Measurements from ENCODE around the gene ANKHD1. TPM values are rescaled to one million over a fixed set of nuclear protein-coding genes. Genes with fewer than 3 reads are reported as not detected.

The ANKHD1 gene
- total RNA-seq, 2 experiments from 2014 or later = 148 to 156 TPM

DNA sequence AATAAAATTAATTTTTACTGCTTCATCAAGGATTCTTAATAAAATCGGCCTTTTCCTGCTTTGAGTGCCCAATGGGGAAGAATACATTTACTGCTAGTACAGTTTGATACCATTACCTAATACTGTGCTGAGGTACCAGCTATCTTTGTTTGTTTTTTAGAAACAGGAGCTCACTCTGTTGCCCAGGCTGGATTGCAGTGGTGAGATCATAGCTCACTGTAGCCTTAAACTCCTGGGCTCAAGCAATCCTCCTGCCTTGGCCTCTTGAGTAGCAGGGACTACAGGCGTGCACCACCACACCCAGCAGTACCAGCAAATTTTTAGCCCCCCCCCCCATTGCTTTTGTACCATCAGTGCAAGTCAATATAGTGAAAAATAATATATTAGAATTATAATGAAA, 13.6 kb upstream of the ANKHD1 start:
- ATAC-seq (ENCODE audit: low read depth) (no peak), DNase-seq (no peak)
- POLR2A ChIA-PET = no interaction called here
- Mint-ChIP-seq H3K27me3 (no peaks in the 10 kb centered on the region), H3K4me3 (no peak overlapping the region), H3K27ac (no peak overlapping the region), H3K36me3 (peaks cover 4% of the 10 kb centered on the region), H3K9me3 (no peaks in the 10 kb centered on the region), H3K4me1 (peaks cover 6% of the 10 kb centered on the region)

DNA sequence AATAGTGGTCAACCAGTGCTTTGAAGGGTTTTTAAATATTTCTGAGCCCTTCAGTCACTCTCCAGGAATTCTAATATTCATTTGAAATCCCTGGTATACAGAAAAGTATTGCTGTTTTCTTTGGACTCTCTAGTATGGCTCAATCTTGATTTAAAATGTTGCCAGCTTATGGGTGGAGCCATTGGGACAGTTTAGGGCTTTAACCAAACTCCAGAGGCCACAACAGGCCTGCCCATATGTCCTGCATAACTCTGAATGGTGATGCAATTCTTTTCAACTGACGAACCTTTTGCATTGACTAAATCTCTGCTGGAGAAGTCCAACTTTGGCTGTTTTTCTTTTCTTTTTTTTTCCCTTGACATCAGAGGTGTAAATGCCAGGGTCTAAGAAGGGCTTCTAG, 10.3 kb upstream of the ANKHD1 start:
- POLR2A ChIA-PET = no interaction called here
- no peaks in the 10 kb centered on the region for H3K4me1 Mint-ChIP-seq

DNA sequence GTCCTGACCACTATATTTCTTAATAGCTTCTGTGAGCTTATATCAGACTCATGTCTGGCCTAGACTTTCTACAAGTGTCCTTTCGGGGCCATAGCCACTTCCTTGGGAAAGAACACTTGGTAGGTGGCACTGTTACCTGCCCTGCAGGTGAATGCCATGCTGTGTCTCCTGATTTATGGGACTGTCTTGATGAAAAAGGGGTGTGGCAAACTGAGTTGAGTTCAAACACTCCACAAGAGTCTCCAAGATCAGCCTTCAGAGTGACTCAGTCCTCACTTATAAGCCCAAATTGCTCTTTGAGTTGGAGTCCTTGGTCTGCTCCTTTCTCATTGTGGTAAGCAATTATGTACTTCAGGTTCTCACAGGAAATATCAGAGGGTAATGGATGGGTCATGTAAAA, 9.9 kb upstream of the ANKHD1 start:
- POLR2A ChIA-PET = no interaction called here
- DNase-seq (no peak), ATAC-seq (ENCODE audit: low read depth) (no peak)
- Mint-ChIP-seq H3K27me3 (no peaks in the 10 kb centered on the region), H3K9me3 (no peaks in the 10 kb centered on the region), H3K36me3 (no peaks in the 10 kb centered on the region), H3K4me1 (no peaks in the 10 kb centered on the region), H3K4me3 (no peak overlapping the region), H3K27ac (no peak overlapping the region)

More for the DNA sequence above, 10.3 kb upstream of the ANKHD1 start:
- ATAC-seq (ENCODE audit: low read depth) = no peak
- H3K9me3 Mint-ChIP-seq = no peaks in the 10 kb centered on the region
- no peaks in the 10 kb centered on the region for H3K36me3 Mint-ChIP-seq
- H3K4me3 Mint-ChIP-seq = no peak overlapping the region
- no peaks in the 10 kb centered on the region for H3K27me3 Mint-ChIP-seq
- no peak for DNase-seq
- no peak overlapping the region for H3K27ac Mint-ChIP-seq

GRCh38 chr5:140393738-140394137, 7.9 kb upstream of the ANKHD1 start:
- Mint-ChIP-seq H3K27me3 (no peaks in the 10 kb centered on the region), H3K27ac (no peak overlapping the region), H3K9me3 (no peaks in the 10 kb centered on the region), H3K4me1 (no peaks in the 10 kb centered on the region), H3K4me3 (no peak overlapping the region), H3K36me3 (no peaks in the 10 kb centered on the region)
- DNase-seq (no peak), ATAC-seq (ENCODE audit: low read depth) (no peak)
- POLR2A ChIA-PET = no interaction called here

- ATAC-seq (ENCODE audit: low read depth) = no peak
- no peaks in the 10 kb centered on the region for H3K9me3 Mint-ChIP-seq
- POLR2A ChIA-PET = no interaction called here
Observed at GRCh38 chr5:140398379-140398811, 3.2 kb upstream of the ANKHD1 start.

GRCh38 chr5:140399979-140400729, 1.5 kb upstream of the ANKHD1 start:
- Mint-ChIP-seq H3K27me3 (no peaks in the 10 kb centered on the region), H3K27ac (no peak overlapping the region)

More at GRCh38 chr5:140398379-140398811, 3.2 kb upstream of the ANKHD1 start:
- no peaks in the 10 kb centered on the region for H3K36me3 Mint-ChIP-seq
- no peak overlapping the region for H3K27ac Mint-ChIP-seq
- H3K4me3 Mint-ChIP-seq = no peak overlapping the region
- DNase-seq = no peak
- H3K4me1 Mint-ChIP-seq = peaks cover 12% of the 10 kb centered on the region
- no peaks in the 10 kb centered on the region for H3K27me3 Mint-ChIP-seq

DNA sequence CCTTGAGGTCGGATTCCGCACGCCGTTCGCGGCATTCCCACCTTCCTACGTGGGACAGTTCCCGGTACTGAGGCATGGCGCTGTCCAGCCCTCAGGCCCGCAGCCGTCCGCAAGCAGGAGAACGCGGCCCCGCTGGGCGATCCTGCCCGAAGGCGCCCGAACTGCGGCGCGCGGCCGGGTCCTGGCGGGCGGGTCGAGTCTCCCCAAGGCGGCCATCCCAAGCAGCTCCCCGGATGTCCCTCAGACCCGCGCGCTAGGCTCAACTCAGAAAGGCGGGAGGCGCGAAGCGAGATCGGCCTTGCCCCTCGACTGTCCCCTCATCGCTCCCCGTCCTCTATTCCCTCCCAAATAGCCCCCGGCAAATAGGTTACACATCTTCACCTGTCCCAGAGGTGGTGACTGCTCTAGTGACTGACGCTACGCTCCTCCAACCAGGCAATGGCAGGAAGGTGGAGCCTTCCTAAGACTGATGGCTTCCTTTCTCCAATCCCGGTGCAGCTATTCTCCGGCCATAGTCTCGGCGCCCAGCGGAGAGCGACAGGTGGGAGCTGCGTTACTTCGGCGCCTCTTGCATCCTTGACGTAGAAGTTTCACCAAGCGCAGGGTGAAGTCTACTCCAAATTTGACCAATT, 787 bp upstream of the ANKHD1 start:
- Mint-ChIP-seq H3K4me1 (peaks cover 28% of the 10 kb centered on the region), H3K9me3 (no peaks in the 10 kb centered on the region), H3K27ac (no peak overlapping the region), H3K36me3 (peaks cover 11% of the 10 kb centered on the region), H3K4me3 (no peak overlapping the region), H3K27me3 (no peaks in the 10 kb centered on the region)
- POLR2A ChIA-PET = interaction anchor here (0.6 to 3.1 kb wide), 18 partner anchors 37 to 310 kb away, joined by 3 to 20 read pairs (median 4); partner anchors contain the start of genes APBB3, EIF4EBP3, HBEGF and IK
- DNase-seq (peak; percentile 82), ATAC-seq (ENCODE audit: low read depth) (peak; percentile 70)

More at GRCh38 chr5:140399979-140400729, 1.5 kb upstream of the ANKHD1 start:
- Mint-ChIP-seq H3K4me1 (peaks cover 25% of the 10 kb centered on the region), H3K9me3 (no peaks in the 10 kb centered on the region), H3K36me3 (peaks cover 10% of the 10 kb centered on the region), H3K4me3 (no peak overlapping the region)
- DNase-seq = no peak
- no peak for ATAC-seq (ENCODE audit: low read depth)
- POLR2A ChIA-PET = interaction anchor here (0.9 to 3.1 kb wide), 7 partner anchors 54 to 311 kb away, joined by 3 to 20 read pairs (median 6); partner anchors contain the start of genes EIF4EBP3, HBEGF, IK and NDUFA2

DNA sequence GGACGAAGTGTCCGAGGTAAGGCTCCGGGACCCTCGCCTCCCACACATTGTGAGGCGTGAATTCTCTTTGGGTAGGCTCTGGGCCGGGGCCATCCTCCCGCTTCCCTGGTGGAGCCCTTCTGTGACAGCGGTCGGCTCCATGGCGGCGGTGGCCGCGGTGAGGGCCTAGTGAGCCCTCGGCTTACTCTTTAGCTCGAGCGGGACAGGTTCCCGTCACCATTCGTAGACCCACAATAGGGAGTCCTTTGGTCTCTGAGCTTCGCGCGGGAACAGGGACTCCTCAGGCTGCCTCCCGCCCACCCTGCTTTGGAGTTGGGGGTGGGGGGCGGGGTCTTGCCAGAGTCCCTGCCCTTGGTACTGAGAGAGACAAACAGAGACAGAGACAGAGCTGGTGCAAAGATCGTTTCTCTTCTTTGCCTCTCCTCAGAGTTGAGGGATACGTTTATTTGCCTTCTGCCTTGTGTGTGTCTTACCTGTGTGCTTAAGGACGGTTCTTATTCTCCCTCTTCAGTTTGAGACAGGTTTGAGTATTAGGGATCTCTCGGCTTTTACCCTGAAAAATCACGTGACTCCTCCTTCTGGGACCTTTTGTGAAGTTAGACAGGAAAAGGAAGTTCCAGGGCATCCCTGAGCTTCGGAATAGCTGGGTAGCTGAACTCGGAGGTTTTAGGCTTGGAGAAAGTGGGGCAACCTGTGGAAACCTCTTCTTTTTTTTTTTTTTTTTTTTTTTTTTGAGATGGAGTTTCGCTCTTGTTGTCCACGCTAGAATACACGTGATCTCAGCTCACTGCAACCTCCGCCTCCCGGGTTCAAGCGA, 833 bp downstream of the ANKHD1 start:
- Mint-ChIP-seq H3K36me3 (peaks cover 13% of the 10 kb centered on the region), H3K27ac (no peak overlapping the region), H3K27me3 (no peaks in the 10 kb centered on the region), H3K9me3 (no peaks in the 10 kb centered on the region), H3K4me3 (no peak overlapping the region), H3K4me1 (peaks cover 28% of the 10 kb centered on the region)
- no peak for ATAC-seq (ENCODE audit: low read depth)
- peak; percentile 75 for DNase-seq
- POLR2A ChIA-PET = interaction anchor here (0.7 to 3.1 kb wide), 9 partner anchors 57 to 288 kb away, joined by 3 to 20 read pairs (median 9); partner anchors contain the start of genes EIF4EBP3, HARS1, HARS2 and HBEGF

DNA sequence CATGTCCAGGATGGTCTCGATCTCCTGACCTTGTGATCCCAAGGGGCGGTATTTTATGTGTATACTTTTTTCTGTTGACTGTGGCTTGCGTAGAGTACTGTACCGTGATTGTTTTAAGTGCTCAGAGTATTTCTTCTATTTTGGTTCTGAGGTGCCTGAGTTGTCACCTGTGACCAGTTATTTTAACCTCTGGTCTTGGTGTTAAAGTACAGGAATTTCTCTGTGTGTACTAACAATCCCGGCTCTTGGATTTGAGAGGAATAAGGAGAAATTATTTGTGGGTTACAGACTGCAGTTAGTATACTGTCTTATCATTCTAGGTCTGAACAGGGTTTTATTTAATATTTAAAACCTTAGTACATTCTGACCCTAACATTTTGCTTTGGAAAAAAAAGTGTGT, 2.0 kb downstream of the ANKHD1 start:
- peak overlapping the region; percentile 77 for H3K27ac Mint-ChIP-seq
- POLR2A ChIA-PET = no interaction called here
- H3K36me3 Mint-ChIP-seq = peaks cover 13% of the 10 kb centered on the region
- H3K27me3 Mint-ChIP-seq = no peaks in the 10 kb centered on the region
- no peak for ATAC-seq (ENCODE audit: low read depth)
- no peaks in the 10 kb centered on the region for H3K9me3 Mint-ChIP-seq
- H3K4me1 Mint-ChIP-seq = peaks cover 28% of the 10 kb centered on the region
- no peak for DNase-seq
- no peak overlapping the region for H3K4me3 Mint-ChIP-seq

DNA sequence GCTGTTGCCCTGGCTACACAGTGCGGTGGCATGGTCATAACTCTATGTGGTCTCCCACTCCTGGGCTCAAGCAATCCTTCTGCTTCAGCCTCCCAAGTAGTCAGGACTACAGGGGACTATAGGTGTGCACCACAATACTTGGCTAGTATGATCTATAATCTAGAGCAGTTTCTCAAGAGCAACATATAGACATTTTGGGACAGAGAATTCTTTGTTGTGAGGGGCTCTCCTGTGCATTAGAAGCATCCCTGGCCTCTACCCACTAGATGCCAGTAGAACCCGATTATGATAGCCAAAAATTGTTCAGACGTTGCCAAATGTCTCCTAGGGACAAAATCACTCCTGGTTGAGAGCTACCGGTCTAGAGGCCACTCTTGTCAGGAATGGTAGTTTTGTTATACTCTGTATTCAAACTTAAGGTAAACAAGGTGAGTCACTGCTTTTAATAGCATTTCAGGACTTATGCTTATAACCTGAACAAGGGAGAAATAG, 7.2 kb downstream of the ANKHD1 start:
- peaks cover 14% of the 10 kb centered on the region for H3K36me3 Mint-ChIP-seq

GRCh38 chr5:140413230-140413629, 11.6 kb downstream of the ANKHD1 start:
- Mint-ChIP-seq H3K27me3 (no peaks in the 10 kb centered on the region), H3K4me1 (peaks cover 15% of the 10 kb centered on the region), H3K4me3 (no peak overlapping the region), H3K9me3 (peaks cover 1% of the 10 kb centered on the region), H3K27ac (no peak overlapping the region), H3K36me3 (peaks cover 14% of the 10 kb centered on the region)
- POLR2A ChIA-PET = no interaction called here
- ATAC-seq (ENCODE audit: low read depth) = no peak
- DNase-seq = no peak

More for the DNA sequence above, 7.2 kb downstream of the ANKHD1 start:
- ATAC-seq (ENCODE audit: low read depth) (no peak), DNase-seq (no peak)
- Mint-ChIP-seq H3K4me3 (no peak overlapping the region), H3K27me3 (no peaks in the 10 kb centered on the region), H3K9me3 (no peaks in the 10 kb centered on the region), H3K4me1 (peaks cover 24% of the 10 kb centered on the region), H3K27ac (no peak overlapping the region)
- POLR2A ChIA-PET = no interaction called here

- Mint-ChIP-seq H3K4me1 (peaks cover 30% of the 10 kb centered on the region), H3K27me3 (no peaks in the 10 kb centered on the region), H3K36me3 (peaks cover 26% of the 10 kb centered on the region), H3K27ac (no peak overlapping the region), H3K4me3 (no peak overlapping the region), H3K9me3 (peaks cover 1% of the 10 kb centered on the region)
- POLR2A ChIA-PET = no interaction called here
- no peak for DNase-seq
- ATAC-seq (ENCODE audit: low read depth) = no peak
Observed at GRCh38 chr5:140417235-140417634, 15.6 kb downstream of the ANKHD1 start.

DNA sequence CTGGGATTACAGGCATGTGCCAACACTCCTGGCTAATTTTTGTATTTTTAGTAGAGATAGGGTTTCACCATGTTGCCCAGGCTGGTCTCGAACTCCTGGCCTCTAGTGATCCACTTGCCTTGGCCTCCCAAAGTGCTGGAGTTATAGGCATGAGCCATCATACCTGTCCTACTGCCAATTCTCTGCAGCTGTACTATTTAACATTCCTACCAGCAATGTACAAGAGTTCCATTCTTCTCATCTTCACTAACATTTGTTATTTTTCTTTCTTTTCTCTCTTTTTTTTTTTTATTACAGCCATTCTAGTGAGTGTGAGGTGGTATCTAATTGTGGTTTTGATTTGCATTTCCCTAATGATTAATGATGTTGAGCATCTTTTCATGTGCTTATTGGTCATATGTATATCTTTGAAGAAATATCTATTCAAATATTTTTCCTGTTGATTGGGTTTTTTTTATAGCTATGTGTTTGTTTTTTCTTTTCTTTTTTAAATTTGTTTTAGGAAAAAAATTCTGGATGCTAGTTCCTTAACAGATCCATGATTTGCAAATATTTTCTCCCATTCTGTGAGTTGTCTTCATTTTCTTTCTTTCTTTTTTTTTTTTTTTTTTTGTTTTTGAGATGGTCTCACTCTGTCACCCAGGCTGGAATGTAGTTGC, 17.4 kb downstream of the ANKHD1 start:
- Mint-ChIP-seq H3K9me3 (peaks cover 1% of the 10 kb centered on the region), H3K36me3 (peaks cover 27% of the 10 kb centered on the region), H3K27me3 (no peaks in the 10 kb centered on the region), H3K27ac (no peak overlapping the region), H3K4me3 (no peak overlapping the region), H3K4me1 (peaks cover 24% of the 10 kb centered on the region)
- no peak for ATAC-seq (ENCODE audit: low read depth)
- POLR2A ChIA-PET = no interaction called here
- no peak for DNase-seq
